H1 (cell line): ENCODE data around the gene KCNA2. TPM values are rescaled to one million over a fixed set of nuclear protein-coding genes. Genes with fewer than 3 reads are reported as not detected.

Experiments
- TAF7 ChIP-seq: optimal IDR thresholded peaks from 2 replicates; pipeline ENCODE3; 2011; ENCODE audit warnings: low read depth, mild to moderate bottlenecking, inconsistent platforms, low read length, moderate library complexity, borderline replicate concordance
- polyA plus RNA-seq, 7 experiments: library from polyadenylated mRNA; depleted of rRNA in 3 of 7; stranded (reverse) in 5 of 7; unstranded in 2 of 7; fragments of >200 nt in 5 of 7; fragments of 200-250 nt in 2 of 7; gene quantifications; 1 replicate in 5 of 7; 2 replicates in 1 of 7; 4 replicates in 1 of 7; pipeline versions ENCODE4 v1.2.1 to v1.2.3, GENCODE V29; 2011 to 2013; ENCODE audit warnings: missing spikeins in 2 of 7, mixed read lengths in 2 of 7
- total RNA-seq: library from RNA; stranded (reverse); fragmentation: NEBNext Ultra II Directional; extraction: Animal tissue kit (Norgen Biotek cat#: 25700); gene quantifications from 2 replicates; pipeline ENCODE4 v1.2.1, GENCODE V29; 2021

KCNA2 gene
- total and polyA plus RNA-seq, 2 of the 8 experiments (the other 6 are each of a cell fraction or from before 2014, with no cell fraction given) = 0.26 to 0.78 TPM

DNA sequence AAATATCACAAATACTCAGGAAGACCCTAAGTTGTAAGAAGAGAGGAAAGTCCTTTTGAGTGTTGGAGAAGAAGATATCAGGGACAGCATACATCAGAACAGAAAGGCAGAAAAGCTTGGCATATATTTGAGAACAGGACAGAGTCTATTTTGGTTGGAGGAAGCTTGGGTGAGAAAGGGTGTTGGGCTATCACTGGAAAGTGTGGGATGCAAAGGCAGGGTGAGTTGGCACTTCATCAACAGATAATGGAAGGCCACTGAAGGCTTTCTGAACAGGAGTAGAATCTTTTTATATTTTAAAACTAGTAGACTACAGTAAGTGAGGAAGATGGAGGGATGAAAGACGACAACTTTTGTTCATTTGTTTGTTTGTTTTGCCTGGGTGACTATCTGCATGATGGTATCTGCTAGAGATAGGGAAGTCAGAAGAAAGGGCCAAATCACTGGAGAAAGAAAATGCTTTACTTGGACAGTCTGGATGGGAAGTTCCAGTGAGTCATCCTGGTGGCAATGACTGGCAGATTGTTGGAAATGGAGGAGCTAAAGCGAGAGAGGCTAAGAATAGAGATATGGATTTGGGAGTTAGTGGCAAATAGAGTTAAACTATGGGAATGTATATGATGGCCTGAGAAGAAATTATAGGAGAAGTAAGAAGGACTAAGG lies 33.7 kb upstream of the KCNA2 start (continued):
- TF ChIP-seq TAF7 = no peak
